Activated CD4-positive, alpha-beta T cell treated with anti-CD3 and anti-CD28 coated beads, Interleukin-2, amount 50 U/mL, for 16 hours (primary cell): Measurements from ENCODE around the gene CALML6.
A peak's percentile ranks its signal among the peaks of the same experiment; 100 is the strongest.
"Not testable (repeated sequence)": the region's sequence is repeated elsewhere in the genome, so short reads cannot be mapped to it uniquely, and the experiment has no call there.

ENCODE experiments used
- DNase-seq: peaks from one replicate; pipeline ENCODE4 v3.0.0-alpha.2; 2020

Gene CALML6, protein sequence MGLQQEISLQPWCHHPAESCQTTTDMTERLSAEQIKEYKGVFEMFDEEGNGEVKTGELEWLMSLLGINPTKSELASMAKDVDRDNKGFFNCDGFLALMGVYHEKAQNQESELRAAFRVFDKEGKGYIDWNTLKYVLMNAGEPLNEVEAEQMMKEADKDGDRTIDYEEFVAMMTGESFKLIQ

DNA sequence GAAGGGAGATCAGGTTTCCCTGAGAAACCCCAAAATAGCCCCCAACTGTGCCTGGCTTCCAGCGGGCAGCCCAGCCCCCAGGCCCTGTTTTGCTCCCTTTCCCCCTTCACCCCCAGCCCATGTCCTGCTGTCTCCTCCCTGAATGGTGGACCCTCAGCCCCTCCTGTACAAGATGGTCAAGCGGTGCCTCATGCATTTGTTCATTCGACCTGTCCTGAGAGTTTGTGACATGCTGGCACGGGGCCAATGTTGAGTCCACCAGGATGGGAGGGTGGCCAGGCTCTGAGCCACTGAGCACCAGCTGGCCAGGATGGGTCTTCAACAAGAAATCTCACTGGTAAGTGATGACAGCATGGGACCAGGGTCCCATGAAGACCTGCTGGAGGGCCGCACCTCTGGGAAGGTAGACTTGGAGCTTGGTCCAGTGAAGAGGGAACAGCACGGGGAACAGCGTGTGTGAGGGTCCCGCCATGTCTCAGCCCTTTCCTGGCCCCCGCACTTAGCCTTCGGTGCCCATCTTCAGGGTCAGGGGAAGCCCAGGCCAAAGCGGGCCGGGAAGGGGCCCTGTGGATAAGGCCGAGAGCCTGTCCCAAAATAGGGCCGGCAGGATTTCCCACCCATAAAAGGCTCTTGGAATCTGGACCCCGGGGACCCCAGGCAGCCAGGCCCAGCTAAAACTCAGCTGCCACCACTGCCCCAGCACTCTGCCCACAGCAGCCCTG, at the start of gene CALML6:
Gene CALML6, plus strand, starts transcription at position 290 of the 722 bp plus-strand sequence. Its CDS starts 21 bp downstream, at position 311.
- DNase-seq: no peak

DNA sequence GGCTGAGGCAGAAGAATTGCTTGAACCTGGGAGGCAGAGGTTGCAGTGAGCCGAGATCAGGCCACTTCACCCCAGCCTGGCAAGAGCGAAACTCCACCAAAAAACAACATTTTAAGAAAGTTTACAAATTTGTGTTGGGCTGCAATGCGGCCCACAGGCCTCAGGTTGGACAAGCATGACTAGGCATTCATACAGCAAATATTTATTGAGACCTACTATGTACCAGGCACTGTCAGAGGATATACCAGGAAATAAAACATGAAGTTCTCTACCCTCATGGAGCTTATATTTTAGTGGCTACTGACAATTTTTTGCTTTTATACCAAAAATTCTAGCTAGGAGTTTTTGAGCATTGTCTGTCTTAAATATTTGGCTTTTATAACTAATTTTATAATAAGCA, 47.9 kb upstream of the CALML6 start:
- no peak for DNase-seq

DNA sequence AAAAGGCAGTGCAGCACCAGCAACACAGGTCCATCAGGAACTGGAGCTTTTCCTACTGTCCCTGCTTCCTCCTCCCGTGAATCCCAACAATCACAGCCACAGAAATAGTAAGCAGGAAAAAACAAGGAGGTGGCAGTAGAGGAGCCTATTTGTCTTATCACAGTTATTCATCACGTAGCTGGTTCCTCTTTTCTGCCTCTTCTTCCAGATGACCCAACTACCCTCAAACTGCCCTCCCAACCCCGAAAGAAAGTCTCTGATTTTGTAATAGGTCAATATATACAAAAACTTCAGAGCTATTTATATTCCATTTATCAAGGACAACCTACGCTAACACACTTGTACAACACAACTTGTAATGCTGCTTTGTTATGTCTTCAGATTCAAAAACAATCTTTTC, 45.6 kb upstream of the CALML6 start:
- no peak for DNase-seq

DNA sequence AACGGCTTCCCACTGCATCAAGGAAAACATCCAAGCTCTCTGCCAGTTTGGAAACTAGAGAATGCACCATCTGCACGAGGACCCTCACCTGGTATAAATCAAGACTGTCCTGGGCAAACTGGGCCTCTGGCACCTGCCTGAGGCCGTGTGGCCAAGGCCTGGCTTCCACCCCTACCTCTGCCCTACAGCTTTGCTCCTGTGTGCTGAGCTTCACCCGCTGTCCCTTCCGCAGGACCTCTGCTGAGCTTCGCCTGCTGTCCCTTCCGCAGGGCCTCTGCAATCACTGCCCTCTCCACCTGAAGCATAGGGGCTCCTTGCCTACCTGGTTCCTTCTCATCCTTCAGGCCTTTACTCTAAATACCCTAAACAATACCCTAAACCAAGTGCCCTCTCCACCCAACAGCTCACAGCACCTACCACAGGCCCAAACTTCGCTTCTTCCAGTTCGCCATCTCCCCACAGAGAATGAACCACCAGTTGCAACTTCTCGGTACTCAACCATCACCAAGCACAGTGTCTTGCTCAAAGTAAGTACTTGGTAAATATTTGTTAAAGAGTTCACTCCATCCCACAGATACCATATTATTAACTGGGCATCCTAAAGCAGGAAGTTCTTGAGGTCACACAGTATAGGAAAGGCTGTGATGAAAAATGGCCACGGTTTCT, 42.6 kb upstream of the CALML6 start:
- no peak for DNase-seq

GRCh38 chr1:1873186-1873585, 41.9 kb upstream of the CALML6 start:
- no peak for DNase-seq

GRCh38 chr1:1874901-1875300, 40.2 kb upstream of the CALML6 start:
- no peak for DNase-seq

- peak; percentile 77 for DNase-seq
These were observed 39.1 kb upstream of the CALML6 start for GRCh38 chr1:1875932-1876331.

DNA sequence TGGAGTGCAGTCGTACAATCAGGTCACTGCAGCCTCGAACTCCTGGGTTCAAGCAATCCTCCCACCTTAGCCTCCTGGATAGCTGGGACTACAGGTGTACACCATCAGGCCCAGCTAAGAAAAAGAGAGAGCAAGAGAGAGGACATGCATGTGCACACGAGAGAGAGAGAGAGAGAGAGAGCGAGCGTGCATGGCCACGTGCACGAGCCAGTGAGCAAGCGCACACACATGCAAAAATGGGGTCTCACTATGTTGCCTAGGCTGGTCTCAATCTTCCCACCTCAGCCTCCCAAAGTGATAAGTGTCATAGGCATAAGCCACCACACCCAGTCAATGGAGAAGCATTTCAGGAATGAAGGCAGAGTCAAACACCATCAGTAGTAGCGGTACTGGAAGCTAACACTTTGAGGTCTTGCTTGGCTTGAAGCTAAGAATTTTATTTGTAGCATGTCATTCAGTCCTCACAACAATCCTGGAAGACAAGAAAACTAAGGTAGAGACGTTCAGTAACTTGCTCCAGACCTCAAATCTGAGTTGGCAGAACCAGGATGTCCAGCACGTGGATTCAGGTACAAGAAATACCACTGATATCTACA, 38.6 kb upstream of the CALML6 start:
- no peak for DNase-seq

DNA sequence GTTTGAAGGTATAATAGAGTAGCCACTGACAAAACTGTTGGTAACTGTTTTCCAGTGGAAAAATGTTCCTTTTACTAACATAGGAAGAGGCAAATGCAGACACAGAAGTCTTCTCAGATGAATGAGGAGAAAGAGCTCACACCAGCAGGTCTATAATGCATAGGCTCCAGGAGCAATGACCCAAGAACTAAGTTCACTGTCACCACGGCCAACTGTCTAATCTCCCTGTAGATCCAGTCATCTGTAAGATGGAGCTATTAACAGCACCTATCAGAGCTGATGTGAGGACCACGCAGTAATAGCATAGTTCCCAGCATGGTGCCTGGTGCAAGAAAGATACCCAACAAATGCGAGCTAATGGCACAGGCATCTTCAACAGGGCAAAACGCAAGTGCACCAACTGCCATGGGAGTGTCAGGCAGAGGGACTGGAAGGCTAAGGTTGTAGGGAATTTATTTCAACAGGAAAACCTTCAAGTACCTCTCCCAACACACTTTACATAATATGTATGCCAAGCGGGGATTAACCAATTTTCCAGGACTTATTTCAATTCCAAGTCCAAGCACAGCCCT, 37.1 kb upstream of the CALML6 start:
- DNase-seq: no peak

DNA sequence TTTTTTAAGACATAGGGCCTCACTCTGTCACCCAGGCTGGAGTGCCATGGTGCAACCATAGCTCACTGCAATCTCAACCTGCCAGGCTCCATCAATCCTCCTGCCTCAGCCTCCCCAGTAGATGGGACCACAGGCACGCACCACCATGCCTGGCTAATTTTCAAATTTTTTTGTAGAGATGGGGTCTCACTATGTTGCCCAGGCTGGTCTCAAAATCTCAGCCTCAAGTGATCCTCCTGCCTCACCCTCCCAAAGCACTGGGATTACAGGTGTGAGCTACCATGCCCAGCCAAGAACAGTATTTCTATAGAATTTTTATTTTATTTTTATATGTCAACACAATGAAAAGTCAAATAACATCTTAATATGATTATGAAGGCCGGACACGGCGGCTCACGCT, 35.1 kb upstream of the CALML6 start:
- no peak for DNase-seq

- DNase-seq: no peak
These were observed 34.3 kb upstream of the CALML6 start for GRCh38 chr1:1880617-1881312.

- no peak for DNase-seq
These were observed 33.3 kb upstream of the CALML6 start for GRCh38 chr1:1881727-1882126.

GRCh38 chr1:1883092-1883873, 31.8 kb upstream of the CALML6 start:
- no peak for DNase-seq

- not testable (repeated sequence) for DNase-seq
These were observed 31.2 kb upstream of the CALML6 start for GRCh38 chr1:1883890-1884289.

GRCh38 chr1:1889090-1889750, 25.8 kb upstream of the CALML6 start:
- no peak for DNase-seq

DNA sequence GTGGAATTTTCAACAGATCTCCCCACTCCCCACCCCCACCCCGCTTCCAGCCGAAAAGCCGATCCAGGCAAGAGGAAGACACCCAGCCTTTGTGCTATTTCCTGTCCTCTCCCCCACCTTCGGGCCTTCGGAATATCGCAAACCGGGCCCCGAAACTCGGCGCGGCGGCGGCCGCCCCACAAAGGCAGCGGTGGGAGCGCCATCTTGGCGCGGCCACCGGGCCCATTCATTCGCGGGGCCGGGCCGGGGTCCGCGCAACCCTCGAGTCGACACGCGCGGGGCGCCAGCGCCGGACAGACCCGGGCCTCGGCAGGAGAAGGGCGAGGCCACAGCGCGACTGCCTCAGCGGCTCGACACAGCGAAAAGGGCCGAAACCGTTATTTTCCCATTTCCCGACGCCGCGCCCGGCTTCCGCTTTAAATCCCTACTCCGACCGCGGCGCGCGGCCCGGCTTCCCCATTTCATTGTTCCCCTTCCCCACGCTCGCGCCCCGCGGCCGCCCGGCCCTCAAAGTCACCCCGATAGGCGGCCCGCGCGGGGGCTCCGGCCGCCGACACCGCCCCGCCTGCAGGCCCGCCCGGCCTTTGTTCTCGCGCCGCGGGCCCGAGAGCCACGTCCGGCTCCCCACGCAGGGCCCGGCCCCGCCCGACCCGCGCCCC, 25.1 kb upstream of the CALML6 start:
- DNase-seq: peak; percentile 46

- peak; percentile 89 for DNase-seq
These were observed 24.3 kb upstream of the CALML6 start, which contains the start of gene GNB1 for GRCh38 chr1:1890506-1891348. Gene GNB1, minus strand, starts transcription at chr1:1891087. Its CDS starts 65,634 bp downstream, at chr1:1825453.

DNA sequence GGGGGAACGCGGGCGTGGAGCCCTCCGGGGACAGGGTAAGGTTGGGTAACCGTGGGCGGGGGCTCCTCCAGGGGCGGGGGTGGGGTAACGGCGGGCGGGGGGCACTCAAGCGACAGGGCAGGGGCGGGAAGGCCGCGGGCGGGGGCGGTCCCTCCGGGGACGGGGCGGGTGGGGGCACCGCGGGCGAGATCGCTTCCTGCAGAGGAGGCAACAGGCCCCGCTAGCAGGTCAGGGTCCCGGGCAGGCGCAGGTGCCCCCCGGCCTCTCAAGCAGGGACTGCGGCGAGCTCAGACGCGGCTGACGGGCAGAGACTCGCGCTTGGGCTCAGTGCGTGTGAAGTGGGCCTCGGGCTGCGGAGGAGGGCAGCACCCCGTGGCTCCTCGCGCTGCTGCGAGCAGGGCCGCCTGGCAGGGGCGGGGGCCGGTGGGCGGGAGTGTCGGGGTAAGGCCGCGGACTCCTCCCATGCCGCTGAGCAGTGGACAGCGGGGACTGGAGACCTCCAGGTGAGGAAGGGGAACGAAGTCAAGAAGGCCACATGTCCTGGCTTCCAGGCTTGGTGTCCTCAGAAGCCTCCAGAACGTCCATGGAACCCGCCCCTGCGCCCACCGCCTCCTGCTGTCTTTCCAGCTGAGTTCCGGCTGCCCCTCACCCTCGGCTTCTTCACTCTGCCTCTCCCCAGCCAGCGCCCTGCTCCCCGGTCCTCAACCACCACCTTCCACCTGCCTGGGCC, 23.5 kb upstream of the CALML6 start:
- DNase-seq: peak; percentile 71
